HG03097 (cell line): Measurements from ENCODE around the gene G2E3.

ENCODE experiments used
- ATAC-seq: cut with Tn5 transposase; IDR thresholded peaks from one replicate; pipeline ENCODE4 v1.9.1; 2021; ENCODE audit not compliant: unreplicated experiment, low FRiP score

G2E3 gene

GRCh38 chr14:30648471-30648870, 89.5 kb downstream of the G2E3 start:
- ATAC-seq = no peak

GRCh38 chr14:30651937-30652336, 93.0 kb downstream of the G2E3 start:
- ATAC-seq = no peak

- no peak for ATAC-seq
Observed at GRCh38 chr14:30655124-30655523, 96.2 kb downstream of the G2E3 start.

GRCh38 chr14:30655658-30656057, 96.7 kb downstream of the G2E3 start:
- no peak for ATAC-seq

GRCh38 chr14:30656190-30656632, 97.3 kb downstream of the G2E3 start:
- ATAC-seq = no peak

- no peak for ATAC-seq
Observed at GRCh38 chr14:30657050-30657449, 98.1 kb downstream of the G2E3 start.

- ATAC-seq = no peak
Observed at GRCh38 chr14:30657606-30658163, 98.7 kb downstream of the G2E3 start.

- no peak for ATAC-seq
Observed at GRCh38 chr14:30658645-30659044, 99.7 kb downstream of the G2E3 start.

- no peak for ATAC-seq
Observed at GRCh38 chr14:30669594-30669993, 110.6 kb downstream of the G2E3 start.
